HepG2 (cell line): ENCODE results near the gene CD2. TPM values are rescaled to one million over a fixed set of nuclear protein-coding genes. Genes with fewer than 3 reads are reported as not detected.

Experiments used
- ATAC-seq: fragments of 200-7000 bp; cut with Tn5 transposase; 3 replicates; pipeline ENCODE4 v1.9.1; 2020; ENCODE audit warnings: mild to moderate bottlenecking, moderate library complexity
- BruUV-seq: library from RNA; stranded (reverse); fragments of 400-500 nt; replicated peaks from 2 replicates; lab custom pipeline; 2021; lab: Mats Ljungman, UMichigan
- CTCF ChIA-PET: fragments of 300-600 bp; formaldehyde crosslinking; extraction: SDS; loops from one replicate; lab custom pipeline; 2021; ENCODE audit warnings: low total read pairs, inconsistent platforms, low intra/inter-chr PET ratio; lab: Yijun Ruan, JAX
- POLR2A ChIA-PET: fragments of 350-600 bp; sonication (Branson Sonifier 250); formaldehyde crosslinking; loops from one replicate; lab custom pipeline; 2020; ENCODE audit warnings: antibody characterized with exemption, inconsistent platforms; lab: Yijun Ruan, JAX
- DNase-seq: peaks from one replicate; pipeline ENCODE4 v3.0.0-alpha.2; 2015; ENCODE audit warnings: low spot score
- FAIRE-seq: peaks from 3 replicates; lab custom pipeline; 2011; peaks lifted over from hg19 to GRCh38; lab: Jason Lieb, UNC
- H2AFZ ChIP-seq: one replicate; pipeline ENCODE4 v1.6.1; 2011; ENCODE audit warnings: low read length, inconsistent platforms
- H3K27ac ChIP-seq: fragments of 300-600 bp; 3 replicates; pipeline ENCODE4 v1.8.0; 2011; ENCODE audit warnings: mixed run types, mild to moderate bottlenecking, mixed read lengths, low read length, inconsistent platforms; ENCODE audit not compliant: insufficient read depth; ENCODE audit errors: extremely low read length
- H3K27me3 ChIP-seq, 2 experiments: fragments of 200-600 bp in 1 of 2; 2 replicates in 1 of 2; 3 replicates in 1 of 2; pipeline versions ENCODE4 v1.6.0 to v1.8.0; 2011; ENCODE audit warnings: low read length in 2 of 2, mild to moderate bottlenecking in 2 of 2, moderate library complexity in 2 of 2, inconsistent platforms in 1 of 2; ENCODE audit not compliant: insufficient read depth in 2 of 2, control insufficient read depth in 1 of 2
- H3K36me3 ChIP-seq, 2 experiments: fragments of 200-600 bp in 1 of 2; replicated peaks in 1 of 2; 2 replicates in 1 of 2; 3 replicates in 1 of 2; pipeline versions ENCODE4 v1.5.1 to v1.8.0; 2011; ENCODE audit warnings: low read length in 2 of 2, inconsistent platforms in 1 of 2; ENCODE audit not compliant: insufficient read depth in 2 of 2, control insufficient read depth in 1 of 2
- H3K4me1 ChIP-seq: 2 replicates; pipeline ENCODE4 v1.5.1; 2012; ENCODE audit warnings: low read length, inconsistent platforms; ENCODE audit not compliant: insufficient read depth
- H3K4me2 ChIP-seq: 2 replicates; pipeline ENCODE4 v1.6.0; 2011; ENCODE audit warnings: low read depth, low read length, inconsistent platforms
- H3K4me3 ChIP-seq, 3 experiments: fragments of 200-600 bp in 1 of 3; sonication (generic), shearing (Covaris generic) in 1 of 3; replicated peaks in 1 of 3; 2 replicates each; pipeline ENCODE4 v1.5.1; 2011 to 2016; ENCODE audit warnings: low read length in 3 of 3, inconsistent platforms in 2 of 3, low read depth in 2 of 3, mild to moderate bottlenecking in 2 of 3, control low read depth in 1 of 3, mixed read lengths in 1 of 3; ENCODE audit not compliant: insufficient read depth in 1 of 3
- H3K79me2 ChIP-seq: one replicate; pipeline ENCODE4 v1.6.1; 2011; ENCODE audit warnings: low read length, inconsistent platforms; ENCODE audit not compliant: insufficient read depth
- H3K9ac ChIP-seq: 2 replicates; pipeline ENCODE4 v1.6.0; 2011; ENCODE audit warnings: mild to moderate bottlenecking, low read depth, low read length, inconsistent platforms; ENCODE audit not compliant: insufficient read depth
- H3K9me3 ChIP-seq: 2 replicates; pipeline ENCODE4 v1.5.1; 2012; ENCODE audit warnings: mild to moderate bottlenecking, low read length
- H4K20me1 ChIP-seq: 2 replicates; pipeline ENCODE4 v1.6.0; 2011; ENCODE audit warnings: inconsistent platforms, mild to moderate bottlenecking, low read length, moderate library complexity; ENCODE audit not compliant: insufficient read depth
- AHR ChIP-seq: IDR thresholded peaks from 2 replicates; pipeline ENCODE4 v1.6.1; 2018; ENCODE audit warnings: missing genetic modification reagents, missing compliant biosample characterization
- ARID2 ChIP-seq: sonication (generic); formaldehyde crosslinking; IDR thresholded peaks from 2 replicates; pipeline ENCODE4 v1.8.1; 2022; ENCODE audit warnings: mild to moderate bottlenecking, missing genetic modification reagents, borderline replicate concordance
- CBX2 ChIP-seq, 2 experiments: fragments of 200-600 bp in 1 of 2; sonication (generic); formaldehyde crosslinking in 1 of 2; IDR thresholded peaks; 2 replicates each; pipeline versions ENCODE4 v1.7.0 to v1.8.1; 2018 to 2022; ENCODE audit warnings: low read depth in 2 of 2, low read length in 1 of 2, mild to moderate bottlenecking in 1 of 2, missing genetic modification reagents in 1 of 2
- FOXK1 ChIP-seq: sonication (generic); formaldehyde crosslinking; IDR thresholded peaks from 2 replicates; pipeline ENCODE4 v1.4.0; 2020; ENCODE audit warnings: low read depth, missing genetic modification reagents, borderline replicate concordance
- GATAD2A ChIP-seq: IDR thresholded peaks from 2 replicates; pipeline ENCODE4 v1.6.1; 2016
- KLF16 ChIP-seq, 2 experiments: sonication (generic) in 1 of 2; formaldehyde crosslinking in 1 of 2; IDR thresholded peaks; 2 replicates each; pipeline versions ENCODE4 v1.6.1 to v1.8.0; 2016 to 2023; ENCODE audit warnings: missing genetic modification reagents in 2 of 2, missing compliant biosample characterization in 1 of 2
- SNAPC2 ChIP-seq: sonication (generic); formaldehyde crosslinking; IDR thresholded peaks from 2 replicates; pipeline ENCODE4 v1.8.1; 2022; ENCODE audit warnings: mild to moderate bottlenecking, missing genetic modification reagents
- SP1 ChIP-seq, 2 experiments: fragments of 450-650 bp in 1 of 2; sonication (generic) in 1 of 2; formaldehyde crosslinking in 1 of 2; IDR thresholded peaks; 2 replicates each; pipeline versions ENCODE4 v1.4.0 to v1.6.1; 2016 to 2020; ENCODE audit warnings: missing genetic modification reagents in 1 of 2
- SP2 ChIP-seq: sonication (generic); formaldehyde crosslinking; IDR thresholded peaks from 2 replicates; pipeline ENCODE4 v1.5.1; 2020; ENCODE audit warnings: mild to moderate bottlenecking, missing genetic modification reagents
- ZBTB7A ChIP-seq: sonication (generic); formaldehyde crosslinking; IDR thresholded peaks from 2 replicates; pipeline ENCODE4 v1.8.0; 2022; ENCODE audit warnings: mild to moderate bottlenecking, missing genetic modification reagents
- ZFX ChIP-seq: sonication (generic); formaldehyde crosslinking; IDR thresholded peaks from 2 replicates; pipeline ENCODE4 v1.4.0; 2020; ENCODE audit warnings: mild to moderate bottlenecking, low read depth, missing genetic modification reagents, moderate library complexity
- ZNF572 ChIP-seq: sonication (generic); formaldehyde crosslinking; IDR thresholded peaks from 2 replicates; pipeline ENCODE4 v1.5.1; 2020; ENCODE audit warnings: mild to moderate bottlenecking, missing genetic modification reagents
- WGBS: methylation state at CpG from one replicate; pipeline ENCODE4 v1.1.6; 2017; ENCODE audit warnings: low lambda C conversion rate; 5-methylcytosine and 5-hydroxymethylcytosine counted together
- in situ Hi-C: cut with HindIII; loops from 2 replicates; pipeline ENCODE4 v1.10.0; 2017; ENCODE audit warnings: low pct_unique_long_range_greater_than_20kb; ENCODE audit not compliant: extremely low pct_ligation_motif_present
- intact Hi-C: fragments of 100-400 bp; cut with micrococcal nuclease; formaldehyde crosslinking; loops from one replicate; pipeline ENCODE4 v1.10.0; 2022; ENCODE audit not compliant: unreplicated experiment
- polyA plus RNA-seq, 8 experiments: library from polyadenylated mRNA; depleted of rRNA in 3 of 8; stranded (reverse) in 7 of 8; unstranded in 1 of 8; fragments of >200 nt; fragmentation: Illumina TruSeq in 4 of 8; extraction: Trizol in 4 of 8; gene quantifications; 2 replicates each; pipeline versions ENCODE4 v1.2.1 to v1.2.3, GENCODE V29; 2011 to 2016; ENCODE audit warnings: low read depth in 4 of 8, missing spikeins in 1 of 8, mixed read lengths in 1 of 8; ENCODE audit not compliant: insufficient read depth in 1 of 8
- total RNA-seq, 5 experiments: library from RNA; depleted of rRNA; stranded (reverse); fragments of >200 nt; fragmentation: Illumina TruSeq; extraction: Trizol; gene quantifications; 2 replicates each; pipeline ENCODE4 v1.2.3, GENCODE V29; 2016; ENCODE audit warnings: low read depth in 1 of 5
- TF ChIP-seq, protein P1 (sequence below): sonication (generic); formaldehyde crosslinking; IDR thresholded peaks from 2 replicates; pipeline ENCODE4 v1.5.1; 2020; ENCODE audit warnings: mild to moderate bottlenecking, missing genetic modification reagents, borderline replicate concordance
- TF ChIP-seq, protein P2 (sequence below): sonication (generic); formaldehyde crosslinking; IDR thresholded peaks from 2 replicates; pipeline ENCODE4 v1.8.0; 2022; ENCODE audit warnings: low read depth, missing genetic modification reagents
- TF ChIP-seq, protein P3 (sequence below): fragments of 450-650 bp; IDR thresholded peaks from 2 replicates; pipeline ENCODE4 v1.6.1; 2017

Gene CD2
- total and polyA plus RNA-seq, 2 of the 13 experiments (the other 11 are each of a cell fraction or from before 2014, with no cell fraction given) = not detected

DNA sequence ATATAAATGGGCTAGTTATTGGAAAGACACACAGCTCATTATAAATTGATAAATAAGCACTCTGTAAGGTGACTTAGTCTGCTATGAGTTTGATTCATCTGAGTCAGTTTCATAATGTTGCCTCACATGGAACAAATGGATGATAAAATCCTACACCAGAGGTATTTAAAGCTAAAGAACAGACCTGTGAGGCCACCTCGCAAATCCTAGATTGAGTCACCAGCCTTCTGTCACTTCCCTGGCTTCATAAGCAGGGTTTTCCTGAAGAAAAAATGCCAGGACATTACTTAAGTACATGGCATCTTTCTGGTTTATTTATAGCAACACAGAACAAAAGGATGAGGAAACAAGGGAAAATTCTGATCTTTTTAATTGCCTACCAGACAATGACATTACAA is 18.4 kb downstream of the CD2 start:
- in situ Hi-C loops (no loop called here), intact Hi-C loops (no loop called here)
- BruUV-seq = no TSS peak
- WGBS = 0% methylated on average over 1 of the region's 1 CpG
- no peak overlapping the region for H3K4me2 ChIP-seq
- H3K9ac ChIP-seq = no peak overlapping the region
- ATAC-seq (no peak), FAIRE-seq (no peak), DNase-seq (no peak)
- H3K4me1 ChIP-seq = peaks cover 7% of the 10 kb centered on the region
- POLR2A ChIA-PET = no interaction called here
- H3K27ac ChIP-seq = no peak overlapping the region
- H3K27me3 ChIP-seq = peaks cover 0 to 2% of the 10 kb centered on the region in 2 experiments; a peak in 1 of 5 replicates
- CTCF ChIA-PET = no interaction called here
- H3K9me3 ChIP-seq = peaks cover 6% of the 10 kb centered on the region; the same call in 1 of the 2 replicates
- H3K36me3 ChIP-seq = no peaks in the 10 kb centered on the region
- H4K20me1 ChIP-seq = no peaks in the 10 kb centered on the region
- no peak overlapping the region for H3K4me3 ChIP-seq
- no peaks in the 10 kb centered on the region for H3K79me2 ChIP-seq
- no peak overlapping the region for H2AFZ ChIP-seq
- TF ChIP-seq FOXK1 (no peak), AHR (CRISPR knock-in tag) (no peak), KLF16 (CRISPR knock-in tag; IDR thresholded peaks at IDR 0.05) (no peak), ZBTB7A (CRISPR knock-in tag) (no peak), SP2 (CRISPR knock-in tag) (no peak), SP1 (IDR thresholded peaks at IDR 0.05) (no peak), SP1 (CRISPR knock-in tag; IDR thresholded peaks at IDR 0.05) (no peak), ZFX (no peak), GATAD2A (CRISPR knock-in tag) (no peak), ZNF572 (CRISPR knock-in tag) (no peak), SNAPC2 (no peak), ARID2 (no peak), CBX2 (IDR thresholded peaks at IDR 0.05; ENCODE audit: low read depth, low read length) (no peak), CBX2 (CRISPR knock-in tag; IDR thresholded peaks at IDR 0.05; ENCODE audit: low read depth) (no peak)
- TF ChIP-seq, protein P1, sequence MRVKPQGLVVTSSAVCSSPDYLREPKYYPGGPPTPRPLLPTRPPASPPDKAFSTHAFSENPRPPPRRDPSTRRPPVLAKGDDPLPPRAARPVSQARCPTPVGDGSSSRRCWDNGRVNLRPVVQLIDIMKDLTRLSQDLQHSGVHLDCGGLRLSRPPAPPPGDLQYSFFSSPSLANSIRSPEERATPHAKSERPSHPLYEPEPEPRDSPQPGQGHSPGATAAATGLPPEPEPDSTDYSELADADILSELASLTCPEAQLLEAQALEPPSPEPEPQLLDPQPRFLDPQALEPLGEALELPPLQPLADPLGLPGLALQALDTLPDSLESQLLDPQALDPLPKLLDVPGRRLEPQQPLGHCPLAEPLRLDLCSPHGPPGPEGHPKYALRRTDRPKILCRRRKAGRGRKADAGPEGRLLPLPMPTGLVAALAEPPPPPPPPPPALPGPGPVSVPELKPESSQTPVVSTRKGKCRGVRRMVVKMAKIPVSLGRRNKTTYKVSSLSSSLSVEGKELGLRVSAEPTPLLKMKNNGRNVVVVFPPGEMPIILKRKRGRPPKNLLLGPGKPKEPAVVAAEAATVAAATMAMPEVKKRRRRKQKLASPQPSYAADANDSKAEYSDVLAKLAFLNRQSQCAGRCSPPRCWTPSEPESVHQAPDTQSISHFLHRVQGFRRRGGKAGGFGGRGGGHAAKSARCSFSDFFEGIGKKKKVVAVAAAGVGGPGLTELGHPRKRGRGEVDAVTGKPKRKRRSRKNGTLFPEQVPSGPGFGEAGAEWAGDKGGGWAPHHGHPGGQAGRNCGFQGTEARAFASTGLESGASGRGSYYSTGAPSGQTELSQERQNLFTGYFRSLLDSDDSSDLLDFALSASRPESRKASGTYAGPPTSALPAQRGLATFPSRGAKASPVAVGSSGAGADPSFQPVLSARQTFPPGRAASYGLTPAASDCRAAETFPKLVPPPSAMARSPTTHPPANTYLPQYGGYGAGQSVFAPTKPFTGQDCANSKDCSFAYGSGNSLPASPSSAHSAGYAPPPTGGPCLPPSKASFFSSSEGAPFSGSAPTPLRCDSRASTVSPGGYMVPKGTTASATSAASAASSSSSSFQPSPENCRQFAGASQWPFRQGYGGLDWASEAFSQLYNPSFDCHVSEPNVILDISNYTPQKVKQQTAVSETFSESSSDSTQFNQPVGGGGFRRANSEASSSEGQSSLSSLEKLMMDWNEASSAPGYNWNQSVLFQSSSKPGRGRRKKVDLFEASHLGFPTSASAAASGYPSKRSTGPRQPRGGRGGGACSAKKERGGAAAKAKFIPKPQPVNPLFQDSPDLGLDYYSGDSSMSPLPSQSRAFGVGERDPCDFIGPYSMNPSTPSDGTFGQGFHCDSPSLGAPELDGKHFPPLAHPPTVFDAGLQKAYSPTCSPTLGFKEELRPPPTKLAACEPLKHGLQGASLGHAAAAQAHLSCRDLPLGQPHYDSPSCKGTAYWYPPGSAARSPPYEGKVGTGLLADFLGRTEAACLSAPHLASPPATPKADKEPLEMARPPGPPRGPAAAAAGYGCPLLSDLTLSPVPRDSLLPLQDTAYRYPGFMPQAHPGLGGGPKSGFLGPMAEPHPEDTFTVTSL (CRISPR knock-in tag) = no peak
- TF ChIP-seq, protein P2, sequence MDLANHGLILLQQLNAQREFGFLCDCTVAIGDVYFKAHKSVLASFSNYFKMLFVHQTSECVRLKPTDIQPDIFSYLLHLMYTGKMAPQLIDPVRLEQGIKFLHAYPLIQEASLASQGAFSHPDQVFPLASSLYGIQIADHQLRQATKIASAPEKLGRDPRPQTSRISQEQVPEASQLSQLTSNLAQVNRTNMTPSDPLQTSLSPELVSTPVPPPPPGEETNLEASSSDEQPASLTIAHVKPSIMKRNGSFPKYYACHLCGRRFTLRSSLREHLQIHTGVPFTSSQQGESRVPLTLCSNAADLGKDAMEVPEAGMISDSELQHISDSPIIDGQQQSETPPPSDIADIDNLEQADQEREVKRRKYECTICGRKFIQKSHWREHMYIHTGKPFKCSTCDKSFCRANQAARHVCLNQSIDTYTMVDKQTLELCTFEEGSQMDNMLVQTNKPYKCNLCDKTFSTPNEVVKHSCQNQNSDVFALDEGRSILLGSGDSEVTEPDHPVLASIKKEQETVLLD = no peak
- TF ChIP-seq, protein P3, sequence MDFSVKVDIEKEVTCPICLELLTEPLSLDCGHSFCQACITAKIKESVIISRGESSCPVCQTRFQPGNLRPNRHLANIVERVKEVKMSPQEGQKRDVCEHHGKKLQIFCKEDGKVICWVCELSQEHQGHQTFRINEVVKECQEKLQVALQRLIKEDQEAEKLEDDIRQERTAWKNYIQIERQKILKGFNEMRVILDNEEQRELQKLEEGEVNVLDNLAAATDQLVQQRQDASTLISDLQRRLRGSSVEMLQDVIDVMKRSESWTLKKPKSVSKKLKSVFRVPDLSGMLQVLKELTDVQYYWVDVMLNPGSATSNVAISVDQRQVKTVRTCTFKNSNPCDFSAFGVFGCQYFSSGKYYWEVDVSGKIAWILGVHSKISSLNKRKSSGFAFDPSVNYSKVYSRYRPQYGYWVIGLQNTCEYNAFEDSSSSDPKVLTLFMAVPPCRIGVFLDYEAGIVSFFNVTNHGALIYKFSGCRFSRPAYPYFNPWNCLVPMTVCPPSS = no peak
